Keratinocyte (primary cell): ENCODE measurements around the gene DGCR6L.
"Not testable (repeated sequence)": the region's sequence is repeated elsewhere in the genome, so short reads cannot be mapped to it uniquely, and the experiment has no call there.

ENCODE experiments used
- EZH2 ChIP-seq: IDR thresholded peaks from one replicate; pipeline ENCODE4 v1.6.1; 2012; ENCODE audit warnings: inconsistent platforms, mild to moderate bottlenecking, low read length, moderate library complexity
- TF ChIP-seq, protein P1 (sequence below), 3 experiments: IDR thresholded peaks in 1 of 3; conservative IDR thresholded peaks in 1 of 3; optimal IDR thresholded peaks in 1 of 3; 2 replicates in 2 of 3; 3 replicates in 1 of 3; pipeline versions ENCODE3 to v1.5.1; 2011; ENCODE audit warnings: low read length in 3 of 3, mild to moderate bottlenecking in 3 of 3, moderate library complexity in 2 of 3, control low read depth in 1 of 3, inconsistent platforms in 1 of 3; ENCODE audit not compliant: insufficient read depth in 2 of 3; ENCODE audit errors: extremely low read depth in 1 of 3

DNA sequence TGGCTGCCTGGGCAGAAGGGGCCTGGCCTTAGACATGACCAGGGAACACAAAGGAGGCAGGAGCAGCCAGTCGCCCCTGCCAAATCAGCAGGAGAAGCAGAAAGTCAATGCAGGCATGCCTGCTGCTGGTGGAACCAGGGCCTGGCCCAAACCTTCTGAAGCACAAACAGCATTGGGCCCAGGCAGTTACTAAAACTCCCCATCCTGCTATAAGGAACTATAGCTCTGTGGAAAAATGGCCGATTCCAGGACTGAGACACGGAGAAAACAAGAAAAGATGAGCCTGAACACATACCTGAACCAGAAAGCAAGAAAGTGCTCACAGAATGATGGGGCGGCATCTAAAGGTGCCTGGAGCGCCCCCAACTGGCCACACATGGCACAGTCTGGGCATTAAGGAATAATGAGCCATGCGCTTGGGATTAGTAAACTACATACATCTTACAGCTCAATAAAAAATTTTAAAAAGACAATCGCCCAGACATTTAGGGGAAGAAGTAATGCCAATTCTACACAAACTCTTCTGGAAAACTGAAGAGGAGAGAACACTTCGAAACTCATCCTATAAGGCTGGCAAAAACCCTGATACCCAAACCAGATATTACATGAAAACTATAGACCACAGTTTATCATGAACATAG, 2.3 kb downstream of the DGCR6L start:
- TF ChIP-seq EZH2, result not testable (repeated sequence)
- TF ChIP-seq, protein P1, sequence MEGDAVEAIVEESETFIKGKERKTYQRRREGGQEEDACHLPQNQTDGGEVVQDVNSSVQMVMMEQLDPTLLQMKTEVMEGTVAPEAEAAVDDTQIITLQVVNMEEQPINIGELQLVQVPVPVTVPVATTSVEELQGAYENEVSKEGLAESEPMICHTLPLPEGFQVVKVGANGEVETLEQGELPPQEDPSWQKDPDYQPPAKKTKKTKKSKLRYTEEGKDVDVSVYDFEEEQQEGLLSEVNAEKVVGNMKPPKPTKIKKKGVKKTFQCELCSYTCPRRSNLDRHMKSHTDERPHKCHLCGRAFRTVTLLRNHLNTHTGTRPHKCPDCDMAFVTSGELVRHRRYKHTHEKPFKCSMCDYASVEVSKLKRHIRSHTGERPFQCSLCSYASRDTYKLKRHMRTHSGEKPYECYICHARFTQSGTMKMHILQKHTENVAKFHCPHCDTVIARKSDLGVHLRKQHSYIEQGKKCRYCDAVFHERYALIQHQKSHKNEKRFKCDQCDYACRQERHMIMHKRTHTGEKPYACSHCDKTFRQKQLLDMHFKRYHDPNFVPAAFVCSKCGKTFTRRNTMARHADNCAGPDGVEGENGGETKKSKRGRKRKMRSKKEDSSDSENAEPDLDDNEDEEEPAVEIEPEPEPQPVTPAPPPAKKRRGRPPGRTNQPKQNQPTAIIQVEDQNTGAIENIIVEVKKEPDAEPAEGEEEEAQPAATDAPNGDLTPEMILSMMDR (optimal IDR thresholded peaks at IDR 0.05 in 1 of 3, IDR thresholded peaks at IDR 0.05 in 1 of 3, conservative IDR thresholded peaks at IDR 0.05 in 1 of 3; ENCODE audit: extremely low read depth in 1 of 3, insufficient read depth in 2 of 3, low read length in 3 of 3), result peak in 2 of 3 experiments; percentile 20 to 50
